RWPE2 (cell line): Measurements from ENCODE around the gene FRK.

Experiments used
- ATAC-seq: fragments of 200-7000 bp; cut with Tn5 transposase; 3 replicates; pipeline ENCODE4 v1.9.1; 2021; ENCODE audit warnings: low read depth
- DNase-seq: peaks from one replicate; pipeline ENCODE4 v3.0.0-alpha.2; 2020; ENCODE audit warnings: low spot score
- H3K27ac ChIP-seq: fragments of 450-650 bp; 2 replicates; pipeline ENCODE4 v1.5.1; 2017; ENCODE audit warnings: mild to moderate bottlenecking; ENCODE audit not compliant: poor library complexity, severe bottlenecking
- H3K27me3 ChIP-seq: fragments of 250-450 bp; sonication (Bioruptor Pico); 2 replicates; pipeline ENCODE4 v1.5.1; 2021; ENCODE audit warnings: mild to moderate bottlenecking, moderate library complexity; ENCODE audit not compliant: insufficient read depth, poor library complexity, severe bottlenecking
- H3K36me3 ChIP-seq: fragments of 250-450 bp; sonication (Bioruptor Pico); 2 replicates; pipeline ENCODE4 v1.5.1; 2020; ENCODE audit warnings: low read depth, mild to moderate bottlenecking, moderate library complexity
- H3K4me1 ChIP-seq: fragments of 250-450 bp; sonication (Bioruptor Pico); 2 replicates; pipeline ENCODE4 v1.5.1; 2021; ENCODE audit warnings: mild to moderate bottlenecking, moderate library complexity; ENCODE audit not compliant: insufficient read depth, poor library complexity, severe bottlenecking
- H3K4me3 ChIP-seq: fragments of 250-450 bp; sonication (Bioruptor Pico); 2 replicates; pipeline ENCODE4 v1.5.1; 2021; ENCODE audit warnings: mild to moderate bottlenecking, moderate library complexity; ENCODE audit not compliant: severe bottlenecking
- H3K9me3 ChIP-seq: fragments of 250-450 bp; sonication (Bioruptor Pico); 2 replicates; pipeline ENCODE4 v1.5.1; 2021; ENCODE audit warnings: mild to moderate bottlenecking, moderate library complexity; ENCODE audit not compliant: severe bottlenecking
- TF ChIP-seq, protein P1 (sequence below): fragments of 450-650 bp; IDR thresholded peaks from one replicate; pipeline ENCODE4 v1.5.1; 2017; ENCODE audit warnings: mild to moderate bottlenecking, moderate library complexity; ENCODE audit not compliant: poor library complexity, severe bottlenecking

Gene FRK

DNA sequence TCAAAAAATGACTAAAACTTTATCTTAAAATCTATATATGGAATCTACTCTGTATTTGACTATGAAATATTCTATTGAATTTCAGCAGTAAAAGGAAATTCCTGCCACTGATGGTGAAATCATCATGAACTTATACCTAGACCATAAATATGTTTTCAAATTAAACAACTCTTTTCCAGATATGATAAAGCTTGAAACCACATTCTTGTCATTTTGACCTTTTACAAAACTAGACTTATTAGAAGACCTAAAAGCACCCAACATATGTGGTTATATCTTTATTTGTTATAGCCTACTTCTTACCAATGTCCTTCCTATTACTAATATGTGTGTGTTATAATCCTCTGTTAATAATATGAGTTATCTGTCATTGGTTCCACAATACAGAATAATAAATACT lies 35.3 kb downstream of the FRK start:
- DNase-seq (no peak), ATAC-seq (no peak)
- TF ChIP-seq, protein P1, sequence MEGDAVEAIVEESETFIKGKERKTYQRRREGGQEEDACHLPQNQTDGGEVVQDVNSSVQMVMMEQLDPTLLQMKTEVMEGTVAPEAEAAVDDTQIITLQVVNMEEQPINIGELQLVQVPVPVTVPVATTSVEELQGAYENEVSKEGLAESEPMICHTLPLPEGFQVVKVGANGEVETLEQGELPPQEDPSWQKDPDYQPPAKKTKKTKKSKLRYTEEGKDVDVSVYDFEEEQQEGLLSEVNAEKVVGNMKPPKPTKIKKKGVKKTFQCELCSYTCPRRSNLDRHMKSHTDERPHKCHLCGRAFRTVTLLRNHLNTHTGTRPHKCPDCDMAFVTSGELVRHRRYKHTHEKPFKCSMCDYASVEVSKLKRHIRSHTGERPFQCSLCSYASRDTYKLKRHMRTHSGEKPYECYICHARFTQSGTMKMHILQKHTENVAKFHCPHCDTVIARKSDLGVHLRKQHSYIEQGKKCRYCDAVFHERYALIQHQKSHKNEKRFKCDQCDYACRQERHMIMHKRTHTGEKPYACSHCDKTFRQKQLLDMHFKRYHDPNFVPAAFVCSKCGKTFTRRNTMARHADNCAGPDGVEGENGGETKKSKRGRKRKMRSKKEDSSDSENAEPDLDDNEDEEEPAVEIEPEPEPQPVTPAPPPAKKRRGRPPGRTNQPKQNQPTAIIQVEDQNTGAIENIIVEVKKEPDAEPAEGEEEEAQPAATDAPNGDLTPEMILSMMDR: no peak
- Histone ChIP-seq H3K27me3 (no peaks in the 10 kb centered on the region), H3K36me3 (no peaks in the 10 kb centered on the region), H3K4me1 (peaks cover 2% of the 10 kb centered on the region), H3K4me3 (no peak overlapping the region), H3K9me3 (no peaks in the 10 kb centered on the region), H3K27ac (no peak overlapping the region)

DNA sequence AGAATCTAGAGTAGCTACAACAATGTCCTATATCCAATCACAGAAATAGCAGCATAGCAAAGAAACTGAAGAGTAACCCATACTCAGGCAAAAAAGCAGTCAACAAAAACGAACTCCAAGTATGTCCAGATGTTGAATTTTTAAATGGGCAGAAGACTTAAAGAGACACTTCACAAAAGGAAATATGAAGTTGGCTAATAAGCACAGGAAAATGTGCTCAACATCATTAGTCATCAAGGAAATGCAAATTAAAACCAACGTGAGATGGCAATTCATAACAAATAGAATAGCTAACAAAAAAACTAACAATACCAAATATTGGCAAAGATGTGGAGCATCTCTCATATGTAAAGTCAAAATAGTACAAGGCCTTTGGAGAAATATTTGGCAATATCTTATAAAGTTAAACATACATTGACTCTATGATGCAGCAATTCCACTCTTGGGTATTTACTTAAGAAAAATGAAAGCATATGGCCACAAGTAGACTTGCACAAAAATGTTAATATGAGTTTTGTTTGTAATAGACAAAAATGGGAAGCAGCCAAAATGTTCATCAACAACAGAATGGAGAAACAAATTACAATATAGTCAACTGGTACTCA lies 37.7 kb downstream of the FRK start:
- H3K4me3 ChIP-seq: no peak overlapping the region
- H3K4me1 ChIP-seq: peaks cover 7% of the 10 kb centered on the region
- H3K27ac ChIP-seq: no peak overlapping the region
- no peaks in the 10 kb centered on the region for H3K36me3 ChIP-seq
- H3K9me3 ChIP-seq: no peaks in the 10 kb centered on the region
- TF ChIP-seq, protein P1: no peak
- ATAC-seq (no peak), DNase-seq (no peak)
- H3K27me3 ChIP-seq: no peaks in the 10 kb centered on the region

DNA sequence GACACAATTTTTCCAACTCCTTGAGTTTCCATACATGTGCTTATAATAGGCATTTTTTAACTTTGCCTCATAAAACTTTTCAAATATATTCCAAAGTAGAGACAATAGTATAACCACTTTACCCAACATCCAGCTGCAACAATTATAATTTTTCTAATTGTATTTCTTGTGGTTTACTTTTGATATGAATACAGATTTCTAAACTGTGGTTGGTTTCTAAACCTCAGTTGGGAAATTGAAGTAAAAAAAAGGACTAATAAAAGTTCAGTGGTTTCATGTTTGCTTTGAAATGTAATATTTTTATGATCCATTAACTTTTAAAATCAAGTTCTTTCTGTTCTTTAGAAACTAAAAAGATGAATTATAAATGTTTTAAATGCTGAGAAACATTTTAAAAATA lies 40.0 kb downstream of the FRK start:
- no peaks in the 10 kb centered on the region for H3K27me3 ChIP-seq

DNA sequence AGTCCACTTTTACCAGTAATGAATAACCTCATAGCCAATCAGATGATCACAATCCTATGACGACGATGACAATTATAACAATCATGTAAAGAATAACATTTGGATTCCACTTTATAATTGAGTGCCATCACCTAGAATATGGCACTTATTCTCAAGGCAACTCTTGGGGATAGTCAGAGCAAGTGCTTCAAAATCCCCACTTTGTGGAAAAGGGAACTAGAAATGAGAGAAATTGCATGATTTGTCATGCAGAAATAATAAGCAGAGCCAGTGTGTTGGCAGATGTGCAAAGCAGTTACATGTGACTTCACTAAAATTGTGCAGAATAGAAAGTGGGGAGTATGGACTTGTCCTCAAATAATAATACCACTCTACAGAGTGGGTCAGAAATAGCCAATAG lies 41.3 kb downstream of the FRK start:
- H3K4me3 ChIP-seq: no peak overlapping the region
- ATAC-seq: no peak
- H3K4me1 ChIP-seq: peaks cover 20% of the 10 kb centered on the region
- no peak overlapping the region for H3K27ac ChIP-seq
- no peak for DNase-seq
- H3K36me3 ChIP-seq: no peaks in the 10 kb centered on the region
- no peaks in the 10 kb centered on the region for H3K27me3 ChIP-seq
- H3K9me3 ChIP-seq: no peaks in the 10 kb centered on the region
- TF ChIP-seq, protein P1: no peak

More for the DNA sequence above, 40.0 kb downstream of the FRK start:
- ATAC-seq (no peak), DNase-seq (no peak)
- TF ChIP-seq, protein P1: no peak
- no peak overlapping the region for H3K4me3 ChIP-seq
- H3K36me3 ChIP-seq: no peaks in the 10 kb centered on the region
- no peak overlapping the region for H3K27ac ChIP-seq
- H3K4me1 ChIP-seq: peaks cover 20% of the 10 kb centered on the region
- no peaks in the 10 kb centered on the region for H3K9me3 ChIP-seq

DNA sequence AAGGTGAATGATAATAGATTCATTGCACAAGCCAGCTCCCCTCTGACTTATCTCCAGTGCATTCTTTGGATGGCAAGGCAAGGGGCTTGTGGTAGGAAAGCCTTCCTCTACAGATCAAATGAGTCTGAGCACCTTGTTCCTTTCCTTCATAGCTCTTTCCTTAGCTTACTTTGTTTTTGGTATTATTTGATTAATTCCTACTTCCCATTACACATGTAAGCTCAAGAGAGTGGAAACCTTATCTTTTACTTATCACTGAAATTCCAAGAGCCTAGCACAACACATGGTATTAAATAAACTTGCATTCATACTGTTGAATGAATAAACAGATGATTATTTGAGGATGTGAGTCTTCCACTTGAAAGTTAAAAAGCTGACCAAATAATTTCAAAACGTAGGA lies 41.7 kb downstream of the FRK start:
- DNase-seq (no peak), ATAC-seq (no peak)
- Histone ChIP-seq H3K27me3 (no peaks in the 10 kb centered on the region), H3K9me3 (no peaks in the 10 kb centered on the region), H3K4me1 (peaks cover 21% of the 10 kb centered on the region), H3K27ac (no peak overlapping the region), H3K36me3 (no peaks in the 10 kb centered on the region), H3K4me3 (no peak overlapping the region)
- TF ChIP-seq, protein P1: no peak
